ENCODE data around the gene PRDM2.

PRDM2 gene

GRCh38 chr1:13792419-13792818 lies 92.4 kb downstream of the PRDM2 start:
- no peak for DNase-seq (ENCODE audit: low spot score)

GRCh38 chr1:13793088-13793730 lies 93.2 kb downstream of the PRDM2 start:
- DNase-seq (ENCODE audit: low spot score): no peak

DNA sequence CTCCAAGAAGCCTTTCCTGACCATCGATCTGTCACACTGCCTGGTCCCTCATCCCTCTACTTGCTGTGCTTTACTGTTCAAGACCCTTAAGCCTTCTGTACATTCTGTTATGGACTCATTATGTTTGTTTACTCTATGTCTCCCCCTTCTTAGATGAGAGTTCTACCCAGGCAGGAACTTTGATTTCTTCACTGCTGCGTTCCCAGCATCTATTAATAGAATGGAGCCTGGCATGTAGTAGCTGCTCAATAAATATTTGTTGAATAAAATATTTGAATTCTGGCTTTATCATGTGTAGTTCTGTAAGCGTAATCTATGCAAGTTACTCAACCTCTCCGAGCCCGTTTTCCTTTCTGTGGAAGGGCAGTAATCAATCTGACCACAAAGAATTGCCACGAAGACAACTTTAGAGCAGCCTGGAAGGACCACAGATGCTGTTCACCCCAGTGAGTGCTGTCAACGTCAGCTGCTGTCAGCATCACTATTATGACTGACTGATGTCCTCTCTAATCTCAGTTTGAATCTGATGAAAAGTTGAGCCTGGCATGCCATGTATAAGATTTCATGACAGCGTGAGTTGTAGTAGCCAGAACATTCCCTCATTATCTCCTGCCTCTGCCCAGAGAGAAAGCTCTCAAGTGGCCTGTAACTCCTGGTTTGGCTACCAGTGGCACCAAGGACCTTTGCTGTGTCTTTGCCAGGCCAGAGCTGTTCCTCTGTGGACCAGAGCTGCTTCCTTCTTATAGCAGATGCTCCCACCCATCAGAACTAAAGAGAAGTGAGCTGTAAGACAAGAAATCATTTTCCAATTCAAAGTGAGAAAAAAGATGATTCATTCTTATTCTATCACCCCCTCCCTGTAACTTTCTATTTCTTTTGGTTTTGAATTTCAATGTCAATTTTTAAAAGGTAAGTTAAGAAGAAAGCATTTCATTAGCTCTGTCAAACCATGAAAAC lies 94.5 kb downstream of the PRDM2 start:
- no peak for DNase-seq (ENCODE audit: low spot score)

DNA sequence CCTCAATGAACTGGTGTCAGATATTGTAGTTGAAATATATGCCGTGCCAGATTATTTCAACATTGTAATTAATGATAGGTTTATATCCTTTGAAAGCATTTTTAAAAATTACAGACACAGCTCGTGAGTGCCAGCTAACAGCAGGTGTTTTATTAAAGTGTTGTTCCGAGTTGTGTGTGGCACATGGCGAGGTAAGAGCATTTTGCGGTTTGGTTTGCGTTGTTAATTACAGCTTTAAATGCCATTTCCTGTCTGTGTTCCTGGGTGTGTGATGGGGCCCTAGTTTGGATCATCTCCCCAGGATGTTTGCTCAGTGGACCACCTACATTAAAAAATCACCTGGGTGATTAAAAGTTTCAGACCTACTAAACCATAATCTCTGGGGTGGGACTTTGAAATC lies 97.4 kb downstream of the PRDM2 start:
- DNase-seq (ENCODE audit: low spot score): no peak

DNA sequence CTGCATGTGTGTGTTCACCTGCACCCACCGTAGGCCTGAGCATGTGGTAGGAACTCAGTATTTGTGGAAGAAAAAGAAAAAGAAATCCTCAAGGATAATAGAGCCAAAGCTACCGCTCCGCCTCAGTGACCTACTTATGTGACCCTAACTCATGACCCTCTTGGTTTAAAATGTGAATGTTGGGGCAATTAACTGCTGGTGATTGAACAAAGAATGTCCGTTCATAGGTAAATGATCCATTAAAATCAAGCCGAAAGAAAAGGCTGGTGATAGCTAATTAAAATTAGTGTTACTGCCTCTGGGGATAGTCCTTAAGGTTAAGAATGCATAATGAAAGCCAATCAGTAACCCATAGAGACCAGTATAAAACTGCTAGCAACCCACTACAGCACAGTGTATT lies 98.1 kb downstream of the PRDM2 start:
- no peak for DNase-seq (ENCODE audit: low spot score)

GRCh38 chr1:13799502-13800283 lies 99.7 kb downstream of the PRDM2 start:
- DNase-seq (ENCODE audit: low spot score): no peak

DNA sequence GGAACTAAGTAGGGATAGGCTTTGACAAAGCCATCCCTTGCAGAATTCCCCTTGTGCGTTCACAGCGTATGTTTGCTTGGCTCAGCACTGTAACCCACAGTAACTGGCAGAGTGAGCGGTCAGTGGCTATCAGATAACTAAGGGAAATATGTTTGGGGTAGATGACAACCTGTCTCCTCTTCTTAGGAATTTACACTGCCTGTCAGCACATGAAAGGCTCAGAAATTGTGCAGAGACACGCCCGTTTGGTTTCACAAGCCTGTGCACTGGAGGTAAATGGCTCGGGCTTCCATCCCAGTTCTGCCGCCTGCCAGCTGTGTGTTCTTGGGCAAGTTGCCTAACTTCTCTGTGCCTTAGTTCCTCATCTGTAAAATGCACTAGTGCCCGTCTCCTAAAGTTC lies 101.2 kb downstream of the PRDM2 start:
- no peak for DNase-seq (ENCODE audit: low spot score)

- no peak for DNase-seq (ENCODE audit: low spot score)
Measured at GRCh38 chr1:13801655-13802486, 101.9 kb downstream of the PRDM2 start.

- no peak for DNase-seq (ENCODE audit: low spot score)
Measured at GRCh38 chr1:13802782-13803545, 103.0 kb downstream of the PRDM2 start.

DNA sequence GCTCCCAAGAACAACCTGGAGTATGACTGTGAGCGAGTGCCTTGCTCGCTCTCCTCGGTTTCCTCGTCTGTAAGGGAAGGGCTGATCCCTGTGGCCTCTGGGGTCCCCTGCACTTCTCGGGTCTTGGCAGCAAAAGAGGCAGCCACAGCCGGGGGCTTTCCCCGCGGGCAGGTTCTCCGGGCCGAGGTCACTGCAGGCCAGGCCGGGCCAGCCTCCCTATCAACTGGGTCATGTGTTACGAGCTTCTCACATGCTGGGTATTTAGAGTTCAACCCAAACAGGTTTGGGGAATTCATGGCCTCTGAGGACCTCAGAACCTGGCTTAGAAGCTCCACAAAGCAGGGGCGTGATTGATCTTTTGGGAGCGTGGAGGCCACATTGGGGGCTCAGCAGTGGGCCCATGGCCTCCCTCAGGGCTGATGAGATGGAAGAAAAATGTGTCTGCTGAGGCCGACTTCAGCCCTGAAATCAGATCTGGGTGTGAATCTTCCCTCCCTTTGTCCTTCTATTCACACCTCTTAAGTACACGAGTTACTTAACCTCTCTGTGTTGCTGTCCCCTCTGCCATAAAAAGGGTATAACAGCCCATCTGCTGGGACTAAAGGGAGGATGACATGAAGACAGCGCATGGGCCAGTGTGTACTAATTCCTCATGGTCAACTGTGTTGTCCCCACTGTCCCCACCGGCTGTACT lies 103.7 kb downstream of the PRDM2 start:
- no peak for DNase-seq (ENCODE audit: low spot score)

DNA sequence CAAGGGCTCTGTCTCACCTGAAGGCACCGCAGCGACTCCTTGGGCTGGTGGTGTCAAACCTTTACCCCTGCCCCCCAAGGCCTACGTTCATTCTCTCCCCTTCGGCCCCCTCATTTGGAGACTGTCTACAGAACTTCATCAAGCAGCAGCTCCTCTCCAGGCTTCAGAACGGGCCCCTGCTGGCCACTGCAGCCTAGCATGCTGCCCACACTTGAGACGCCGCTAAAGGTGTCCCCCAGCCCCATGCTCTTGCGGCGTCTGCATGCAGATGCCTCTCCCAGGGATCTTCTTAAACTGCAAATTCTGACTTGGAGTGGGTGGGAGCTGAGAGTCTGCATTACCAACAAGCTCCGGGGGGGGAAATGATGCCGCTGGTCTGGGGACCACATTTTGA lies 104.2 kb downstream of the PRDM2 start:
- DNase-seq (ENCODE audit: low spot score): no peak

- DNase-seq (ENCODE audit: low spot score): no peak
Measured at GRCh38 chr1:13805431-13805830, 105.4 kb downstream of the PRDM2 start.

- DNase-seq (ENCODE audit: low spot score): no peak
Measured at GRCh38 chr1:13806108-13806507, 106.1 kb downstream of the PRDM2 start.

GRCh38 chr1:13807209-13807608 lies 107.2 kb downstream of the PRDM2 start:
- peak; percentile 6 for DNase-seq (ENCODE audit: low spot score)

GRCh38 chr1:13808729-13809131 lies 108.7 kb downstream of the PRDM2 start:
- no peak for DNase-seq (ENCODE audit: low spot score)

DNA sequence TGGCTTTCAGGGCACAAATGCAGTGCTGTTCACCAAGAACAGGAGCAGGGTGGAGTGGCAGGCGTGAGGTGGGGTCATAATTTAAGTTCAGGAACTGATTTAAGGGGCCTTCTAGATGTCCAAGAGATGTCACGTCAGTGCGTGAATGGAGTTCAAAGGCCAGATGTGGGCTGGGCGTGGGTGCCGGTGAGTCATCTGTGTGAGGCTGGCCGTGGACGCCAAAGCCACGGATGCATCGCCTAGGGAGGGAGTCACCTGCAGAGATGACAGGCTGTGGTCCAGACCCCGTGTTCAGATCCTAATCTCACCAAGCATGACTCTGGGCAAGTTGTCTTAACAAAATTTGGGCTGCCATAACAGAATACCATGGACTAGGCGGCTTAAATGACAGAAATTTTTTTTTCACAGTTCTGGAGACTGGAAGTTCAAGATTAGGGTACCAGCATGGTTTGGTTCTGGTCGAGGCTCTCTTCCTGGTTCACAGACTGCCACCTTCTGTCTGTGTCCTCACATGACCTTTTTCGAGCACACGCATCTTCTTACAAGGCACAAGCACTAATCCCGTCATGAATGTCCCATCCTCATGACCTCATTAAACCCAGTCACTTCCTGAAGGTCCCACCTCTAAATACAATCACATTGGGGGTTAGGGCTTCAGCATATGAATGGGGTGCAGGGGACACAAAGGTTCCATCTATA lies 109.6 kb downstream of the PRDM2 start:
- no peak for DNase-seq (ENCODE audit: low spot score)

DNA sequence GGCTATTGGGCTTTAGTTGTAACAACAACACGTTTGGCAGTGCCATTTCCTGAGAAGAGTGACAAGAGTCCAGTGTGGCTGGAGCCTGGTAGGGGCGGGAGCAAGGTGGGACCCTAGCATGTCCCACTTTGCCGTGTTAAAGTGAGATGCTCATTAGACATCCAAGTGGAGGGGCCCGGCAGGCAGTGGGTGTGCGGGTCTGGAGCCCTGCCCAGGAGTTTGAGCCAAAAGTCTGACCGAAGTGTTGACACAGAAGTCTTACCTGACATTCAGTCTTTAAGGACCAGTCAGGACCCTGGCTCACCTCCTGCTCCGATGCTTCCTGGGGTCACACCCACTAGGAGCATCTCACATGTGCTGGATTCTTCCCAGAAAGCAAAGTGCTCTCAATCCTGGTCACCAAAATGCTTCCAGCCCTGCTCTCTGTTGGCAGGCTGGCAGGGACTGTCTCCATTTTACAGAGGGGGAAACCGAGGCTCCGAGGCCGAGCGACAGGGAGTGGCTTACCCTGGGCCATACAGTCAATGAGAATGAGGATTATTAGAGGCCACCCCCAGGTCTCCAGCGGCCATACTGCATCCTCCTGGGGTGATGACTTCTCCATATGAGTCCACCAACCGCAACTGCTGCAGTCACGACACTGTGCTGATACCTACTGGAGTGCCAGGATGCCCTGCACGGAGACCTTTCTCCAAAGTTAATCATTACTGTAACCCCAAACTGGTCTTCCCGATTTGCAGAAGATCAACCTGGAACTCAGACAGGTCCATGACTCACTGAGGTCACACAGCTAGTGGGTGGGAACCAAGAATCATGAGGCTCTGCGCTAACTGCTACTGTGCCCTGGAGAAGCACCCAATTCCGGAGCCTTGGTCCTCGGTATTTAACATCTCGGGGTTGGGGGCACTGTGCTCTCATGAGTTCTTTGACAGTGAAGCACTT lies 112.7 kb downstream of the PRDM2 start:
- DNase-seq (ENCODE audit: low spot score): no peak

- DNase-seq (ENCODE audit: low spot score): peak; percentile 55
Measured at GRCh38 chr1:13813398-13814012, 113.5 kb downstream of the PRDM2 start.
